Hematopoietic multipotent progenitor cell treated with erythropoietin and hydrocortisone succinate and interleukin-3 and kit ligand, for 17 days (in vitro differentiated cells): Measurements from ENCODE around the gene KIAA1328.
"Not testable (repeated sequence)": the region's sequence is repeated elsewhere in the genome, so short reads cannot be mapped to it uniquely, and the experiment has no call there.

Source experiments
- DNase-seq: peaks from one replicate; pipeline ENCODE4 v3.0.0-alpha.2; 2015; ENCODE audit warnings: low spot score

KIAA1328 gene

DNA sequence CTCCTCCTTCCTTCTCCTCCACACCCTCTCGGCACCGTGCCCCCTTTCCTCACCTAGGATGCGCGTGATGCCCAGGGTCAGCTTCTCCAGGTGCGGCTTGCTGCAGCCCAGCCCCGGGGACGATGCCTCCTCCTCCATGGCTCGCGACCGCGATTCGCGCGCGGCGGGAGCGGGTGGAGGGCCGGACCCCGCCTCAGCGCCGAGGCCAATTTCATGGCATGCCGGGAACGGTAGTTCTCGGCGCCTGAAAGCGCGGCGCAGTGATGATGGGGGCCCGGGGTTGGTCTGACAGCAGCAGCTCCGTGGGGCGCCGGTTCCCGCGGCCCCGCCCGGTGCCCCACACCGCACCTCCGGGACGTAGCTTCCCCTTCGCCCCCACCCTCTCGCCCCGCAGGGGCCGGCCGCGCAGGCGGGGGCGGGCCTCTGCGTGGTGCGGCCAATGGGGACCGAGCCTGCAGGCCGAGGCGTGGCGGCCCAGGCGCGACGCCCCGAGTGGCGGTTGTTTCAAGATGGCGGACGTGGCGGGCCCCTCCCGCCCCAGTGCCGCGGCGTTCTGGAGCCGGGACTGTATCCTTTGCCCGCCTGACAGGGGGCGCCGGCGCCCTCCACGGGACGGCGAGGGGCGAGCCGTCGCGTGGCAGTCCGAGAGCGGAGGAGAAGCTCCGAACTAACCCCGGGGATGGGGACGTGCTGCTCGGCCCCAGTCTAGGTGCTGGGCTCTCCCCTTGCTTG, at the start of gene KIAA1328, which contains the start of gene TPGS2:
Gene KIAA1328 (plus strand): TSS at position 498 of the 732 bp plus-strand sequence. CDS start 12 bp downstream, at position 510.
Gene TPGS2 (minus strand): TSS at position 373 of the 732 bp plus-strand sequence. CDS start 235 bp downstream, at position 138.
- DNase-seq, result peak; percentile 90

DNA sequence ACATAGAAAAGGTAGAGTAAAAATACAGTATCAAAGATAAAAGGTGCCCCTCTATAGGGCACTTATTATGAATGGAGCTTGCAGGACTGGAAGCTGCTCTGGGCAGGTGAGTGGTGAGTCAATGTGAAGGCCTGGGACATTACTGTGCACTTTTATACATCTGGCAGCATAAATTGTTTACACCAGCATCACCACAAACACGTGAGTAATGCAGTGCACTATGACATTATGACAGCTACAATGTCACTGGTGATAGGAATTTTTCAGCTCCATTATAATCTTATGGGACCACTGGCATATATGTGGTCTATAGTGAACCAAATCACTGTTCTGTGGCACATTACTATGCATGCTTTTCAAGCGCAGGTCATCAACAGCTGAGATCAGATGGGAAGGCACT, 48.2 kb upstream of the KIAA1328 start:
- no peak for DNase-seq

DNA sequence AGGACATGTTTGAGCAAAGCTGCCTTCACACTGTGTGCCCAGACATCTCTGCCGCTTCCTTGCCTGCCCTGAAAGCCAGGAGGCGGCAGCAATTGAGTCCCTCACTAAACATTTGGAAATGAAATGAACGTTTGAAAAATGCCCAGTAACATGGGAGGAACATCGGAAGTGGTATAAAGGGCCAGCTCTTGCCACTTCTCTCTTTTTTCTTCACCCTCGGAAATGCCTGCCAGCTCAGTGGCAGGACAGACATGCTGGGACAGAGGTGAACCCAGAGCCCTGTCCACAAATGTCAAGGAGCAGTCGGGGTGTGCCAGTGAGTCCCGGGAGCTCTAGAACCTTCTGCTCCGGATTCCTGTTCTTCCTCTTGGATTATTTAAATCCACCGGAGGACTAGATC, 46.2 kb upstream of the KIAA1328 start:
- no peak for DNase-seq

DNA sequence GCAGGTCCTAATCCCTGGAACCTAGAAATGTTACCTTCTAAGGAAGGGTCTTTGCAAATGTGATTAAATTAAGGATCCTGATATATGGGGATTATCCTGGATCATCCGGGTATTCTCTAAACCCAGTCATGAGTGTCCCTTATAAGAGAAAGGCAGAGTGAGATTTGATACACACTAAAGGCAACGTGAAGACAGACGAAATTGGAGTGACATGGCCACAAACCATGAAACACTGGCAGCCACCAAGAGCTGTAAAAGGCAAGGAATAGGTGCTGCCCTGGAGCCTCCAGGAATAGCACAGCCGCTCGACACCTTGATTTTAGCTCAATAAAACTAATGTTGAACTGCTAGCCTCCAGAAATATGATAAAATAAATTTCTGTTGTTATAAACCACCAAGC, 45.1 kb upstream of the KIAA1328 start:
- DNase-seq, result no peak

DNA sequence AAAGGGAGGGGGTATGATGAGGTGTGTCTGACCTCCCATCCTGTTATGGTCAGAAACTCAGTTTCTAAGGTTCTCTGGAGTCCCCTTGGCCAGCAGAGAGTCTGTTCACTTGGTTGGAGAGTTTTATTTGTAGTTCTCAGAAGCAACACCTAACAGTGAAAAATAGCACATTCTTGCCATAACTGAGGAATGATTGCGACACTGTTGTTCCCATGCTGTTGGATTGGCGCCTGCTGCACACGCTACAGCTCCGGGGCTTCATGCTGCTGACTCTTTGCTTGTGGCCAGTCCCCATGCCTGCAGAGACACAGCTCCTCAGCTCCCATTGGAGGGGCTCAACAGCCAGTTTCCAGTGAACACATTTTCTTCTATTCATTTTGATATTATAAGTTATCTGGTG, 42.2 kb upstream of the KIAA1328 start:
- no peak for DNase-seq

DNA sequence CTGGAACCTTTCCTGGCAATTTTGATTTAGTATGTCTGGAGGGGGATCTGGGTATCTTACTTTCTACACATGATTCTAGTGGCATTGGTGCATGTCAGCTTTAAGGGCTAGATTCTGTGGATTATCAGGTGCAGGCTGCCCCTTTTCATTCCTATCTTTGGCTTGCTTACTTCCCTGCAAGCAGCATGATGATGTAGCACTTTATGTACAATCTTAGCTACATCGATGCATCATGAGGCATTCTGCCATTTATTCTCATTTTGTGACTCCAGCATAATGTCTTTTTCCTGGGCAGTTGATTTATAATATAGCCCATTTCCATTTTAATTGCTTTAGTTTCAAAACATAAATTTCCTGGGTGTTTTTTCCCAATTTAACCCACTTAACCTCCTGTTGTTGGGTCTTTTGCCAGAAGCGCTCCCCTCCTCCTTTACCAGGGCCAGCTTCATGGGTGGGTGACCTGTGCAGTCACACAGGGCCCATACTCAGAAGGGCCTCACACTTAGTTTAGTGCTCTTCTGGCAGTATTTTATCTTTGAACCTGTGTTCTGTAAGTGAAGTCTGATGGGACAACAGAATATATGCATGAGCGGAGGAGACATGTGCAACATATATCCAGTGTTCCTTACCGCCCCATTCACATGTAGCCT, 36.2 kb upstream of the KIAA1328 start:
- no peak for DNase-seq

DNA sequence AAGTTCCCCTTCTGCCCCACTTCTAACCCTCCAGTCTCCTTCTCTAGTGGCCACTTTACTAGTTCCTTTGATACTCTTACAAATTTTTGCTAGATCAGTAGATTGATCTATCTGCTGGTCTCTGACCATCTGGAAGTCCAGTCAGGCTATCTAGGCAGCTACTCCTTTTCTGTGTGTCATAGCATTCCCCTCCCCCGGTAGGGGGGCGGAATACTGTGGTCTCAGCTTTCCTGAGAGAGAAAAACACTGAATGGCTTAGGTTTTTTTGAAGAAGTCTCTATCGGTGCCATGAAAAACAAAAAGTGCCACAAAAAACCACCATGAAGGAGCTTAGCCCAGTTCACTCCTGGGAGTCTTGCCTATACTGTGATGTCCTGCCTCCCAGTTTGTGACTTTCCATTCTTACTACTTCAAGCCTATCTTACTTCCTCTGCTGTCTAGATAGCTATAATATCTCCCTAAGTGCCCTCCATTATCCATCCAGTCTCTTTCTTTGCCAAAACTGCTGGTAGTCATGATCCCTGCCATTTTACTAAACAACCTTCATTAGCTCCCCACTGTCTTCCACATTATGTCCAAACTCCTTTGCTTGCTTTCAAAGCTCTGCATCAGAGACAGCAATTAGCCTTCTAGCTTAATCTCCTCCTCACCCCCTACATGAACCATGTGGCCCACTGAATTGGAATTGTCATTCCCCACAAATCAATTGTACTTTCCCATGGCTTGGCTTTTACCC, 30.0 kb upstream of the KIAA1328 start:
- no peak for DNase-seq

DNA sequence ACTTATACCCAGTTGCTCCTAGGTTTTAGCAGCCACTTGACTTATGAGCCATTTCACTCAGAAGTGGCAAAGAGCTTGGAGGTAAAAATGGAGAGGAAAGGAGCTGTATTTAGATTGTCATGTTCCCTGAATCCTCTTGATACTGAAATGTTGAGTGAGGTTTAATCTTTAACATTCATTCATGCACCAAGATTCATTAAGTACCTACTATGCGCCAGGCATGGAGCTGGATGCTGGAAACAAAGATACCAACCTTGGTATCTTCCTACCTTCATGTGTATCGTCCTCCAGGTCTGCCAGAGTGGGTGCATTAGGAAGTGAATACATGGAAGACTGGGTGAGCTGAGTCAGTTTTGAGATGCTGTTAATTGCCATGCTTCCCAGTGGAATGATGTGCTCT, 23.8 kb upstream of the KIAA1328 start:
- no peak for DNase-seq

DNA sequence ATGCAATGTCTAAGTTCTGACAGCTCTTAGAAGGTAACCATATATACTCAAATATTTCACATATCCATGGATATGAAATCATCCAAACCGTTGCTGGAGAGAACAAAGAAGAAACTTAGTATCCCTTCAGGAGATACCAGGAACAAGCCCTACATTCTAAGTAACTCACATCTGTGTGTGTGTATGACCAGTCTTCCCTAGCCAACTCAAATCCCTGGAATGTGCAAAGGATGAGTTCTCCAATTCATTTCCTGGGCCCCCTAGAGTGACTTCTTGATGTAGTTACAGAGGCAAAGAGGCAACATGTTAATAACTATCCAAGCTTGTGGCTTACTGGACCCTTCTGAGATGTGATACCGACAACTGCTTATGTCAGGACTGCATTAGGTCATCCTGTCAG, 20.2 kb upstream of the KIAA1328 start:
- no peak for DNase-seq

DNA sequence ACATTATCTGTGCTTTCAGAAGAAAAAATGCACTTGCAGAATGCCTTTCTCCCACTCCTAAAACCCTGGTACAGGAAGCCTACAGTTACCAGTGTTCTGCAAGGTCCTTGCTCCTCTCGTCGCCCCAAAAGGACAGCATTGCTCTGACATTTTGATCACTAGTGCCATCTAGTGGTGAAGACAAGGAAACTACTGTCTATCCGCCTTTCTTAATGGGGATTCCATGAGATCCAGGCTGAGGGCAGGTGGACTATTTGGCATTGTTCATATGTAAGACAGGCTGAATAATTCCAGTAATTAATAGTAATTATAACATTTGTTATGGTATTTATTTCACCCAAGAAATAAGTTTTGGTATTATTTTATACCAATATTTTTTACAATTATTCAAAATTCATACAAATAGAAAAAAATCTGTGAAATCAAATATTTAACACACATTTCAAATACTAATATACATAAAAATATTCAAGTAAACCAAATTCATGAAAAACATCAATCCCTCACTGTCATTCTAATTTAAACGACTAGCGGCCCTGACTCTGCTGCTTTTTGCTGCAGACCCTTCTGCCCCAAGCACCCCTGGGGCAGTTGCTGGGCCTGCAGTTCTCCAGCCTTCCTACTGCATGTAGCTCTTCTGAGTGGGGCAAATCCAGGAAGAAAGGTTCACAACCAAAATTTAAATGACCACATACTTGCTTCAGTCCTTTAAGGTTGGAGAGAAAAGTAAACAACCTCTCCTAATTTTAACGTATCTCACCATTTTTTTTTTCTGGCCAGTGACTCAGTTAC, 19.1 kb upstream of the KIAA1328 start:
- DNase-seq, result peak; percentile 82

DNA sequence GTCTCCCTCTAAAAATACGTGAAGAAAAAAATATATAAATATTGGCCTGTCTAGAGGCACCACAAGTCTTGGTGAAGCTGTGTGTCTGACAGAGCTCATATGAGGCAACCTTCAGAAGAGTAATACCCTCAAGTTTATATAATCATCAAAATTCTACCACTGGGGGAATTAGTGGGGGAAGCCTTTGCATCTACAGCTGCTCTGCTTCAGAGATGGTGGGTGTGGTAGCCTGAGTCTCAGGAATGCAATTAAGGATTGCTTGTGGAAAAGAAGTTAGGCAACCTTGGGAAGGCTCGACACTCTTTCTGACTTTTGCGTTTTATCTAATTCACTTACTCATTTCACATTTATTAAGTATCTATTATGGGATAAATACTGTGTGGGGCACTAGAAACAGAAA, 17.5 kb upstream of the KIAA1328 start:
- no peak for DNase-seq

DNA sequence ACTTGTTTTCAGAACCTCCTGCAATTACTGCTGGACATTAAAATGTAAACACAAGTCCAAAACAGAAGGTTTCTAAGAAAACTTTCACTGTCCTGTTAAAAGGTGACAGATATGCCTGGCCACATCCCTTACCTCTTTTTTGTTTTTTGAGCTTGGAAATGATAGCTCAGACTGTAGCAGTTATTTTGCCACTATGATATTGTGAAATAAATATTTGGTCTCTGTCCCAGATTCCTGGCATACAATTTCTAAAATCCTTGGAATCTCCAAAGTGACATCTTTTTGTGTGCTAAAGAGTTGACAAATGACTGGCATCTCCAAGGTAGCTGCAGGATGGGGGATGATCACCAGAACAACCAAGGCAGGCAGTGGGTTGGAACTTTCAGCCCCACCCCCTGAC, 17.0 kb upstream of the KIAA1328 start:
- no peak for DNase-seq

DNA sequence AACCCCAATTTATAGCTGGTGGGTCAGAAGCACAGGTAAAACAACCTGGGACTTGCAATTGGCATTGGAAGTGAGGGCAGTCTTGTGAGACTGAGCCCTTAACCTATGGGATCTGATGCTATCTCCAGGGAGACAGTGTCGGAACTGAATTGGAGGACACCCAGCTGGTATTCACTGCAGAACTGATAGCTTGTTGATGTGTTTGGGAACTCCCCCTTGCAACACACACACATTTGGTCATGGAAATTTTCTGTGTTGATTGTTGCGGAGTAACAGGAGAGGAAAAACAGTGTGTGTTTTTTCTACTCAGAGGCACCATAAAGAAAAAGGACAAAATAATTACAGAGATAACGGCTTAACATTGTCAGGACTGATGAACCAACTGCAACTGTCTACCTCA, 16.2 kb upstream of the KIAA1328 start:
- peak; percentile 46 for DNase-seq

DNA sequence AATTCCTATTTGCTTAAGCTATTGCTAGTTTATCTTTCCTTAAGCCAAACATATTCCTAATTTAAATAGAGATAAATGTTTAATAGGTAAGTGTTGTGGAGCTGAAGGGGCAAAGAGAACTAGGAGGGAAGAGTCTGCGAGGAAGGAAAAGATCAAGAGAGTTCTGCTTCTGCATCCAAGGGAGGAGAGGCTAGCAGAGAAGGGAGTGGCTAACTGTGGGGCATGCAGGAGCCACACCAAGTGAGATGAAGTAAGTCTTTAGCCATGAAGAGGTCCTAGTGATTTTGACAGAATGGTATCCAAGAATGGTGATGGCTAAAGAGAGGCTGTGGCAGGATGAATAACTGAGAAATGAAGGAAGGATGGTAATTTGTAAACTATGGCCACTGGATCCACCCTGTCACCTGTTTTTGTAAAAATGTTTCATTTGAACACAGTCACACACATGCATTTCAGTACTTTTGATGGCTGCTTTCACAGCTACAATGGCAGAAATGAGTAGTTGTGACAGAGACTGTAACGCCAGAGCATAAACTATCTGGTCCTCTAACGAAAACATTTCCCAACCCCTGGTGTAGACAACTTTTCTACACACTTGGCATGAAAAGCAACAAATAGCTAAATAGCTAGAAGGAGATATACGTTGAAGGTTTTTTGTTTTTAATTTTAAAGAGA, 15.7 kb upstream of the KIAA1328 start:
- peak; percentile 50 for DNase-seq

DNA sequence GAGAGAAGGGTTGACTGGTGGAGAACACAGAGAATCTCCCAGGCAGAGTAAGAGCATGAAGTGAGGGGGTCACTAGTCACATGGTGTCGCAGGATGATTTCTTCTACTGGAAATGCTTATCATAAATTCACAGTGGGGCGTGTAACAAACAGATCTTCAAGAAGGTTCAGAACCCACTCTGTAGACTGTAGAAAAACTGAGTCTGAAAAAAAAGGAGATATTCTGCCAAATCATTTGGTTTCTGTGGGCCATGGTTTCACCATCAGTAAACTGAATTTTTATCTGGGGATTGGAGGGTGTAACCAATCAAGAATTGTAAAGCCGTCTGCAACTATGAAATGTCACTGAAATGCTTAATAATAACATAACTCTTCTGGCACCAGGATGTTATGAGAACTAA, 15.1 kb upstream of the KIAA1328 start:
- peak; percentile 64 for DNase-seq

DNA sequence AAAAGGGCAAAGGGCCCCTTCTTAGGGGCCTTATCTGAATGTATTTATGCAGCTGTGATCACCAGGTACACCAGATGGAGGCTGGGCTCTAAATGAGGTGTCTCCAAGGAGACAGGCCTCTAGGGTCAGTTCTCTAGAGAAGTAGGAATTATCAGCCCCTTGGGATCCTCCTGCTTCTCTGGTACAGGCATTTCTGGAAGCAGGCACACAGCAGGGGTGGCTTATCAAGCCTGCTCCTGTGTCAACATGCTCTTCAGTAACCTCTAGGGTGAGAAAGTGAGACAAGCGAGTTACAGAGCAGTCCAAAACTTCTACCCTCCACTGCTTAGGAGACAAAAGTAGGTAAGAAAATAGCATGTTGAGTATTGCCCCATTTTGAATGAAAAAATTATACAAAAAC, 13.9 kb upstream of the KIAA1328 start:
- DNase-seq, result peak; percentile 60

DNA sequence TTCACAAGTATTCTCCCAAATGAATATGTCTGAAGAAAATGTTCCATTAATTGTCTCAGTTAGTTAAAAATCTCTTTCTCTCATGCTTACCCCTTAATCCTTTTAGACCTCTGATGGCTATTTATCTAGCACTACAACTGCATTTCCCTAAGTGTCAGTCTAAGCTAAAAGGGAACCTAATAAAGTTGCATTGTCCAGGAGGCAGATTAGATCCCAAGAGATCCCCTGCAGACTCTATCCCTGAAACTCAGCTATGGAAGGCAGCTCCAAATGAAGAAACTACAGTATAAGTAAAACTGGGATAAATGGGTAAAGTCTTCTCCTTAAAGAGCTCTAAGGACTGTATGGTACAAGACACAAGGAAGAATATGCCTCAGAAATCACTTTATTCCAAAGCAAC, 12.8 kb upstream of the KIAA1328 start:
- DNase-seq, result not testable (repeated sequence)

DNA sequence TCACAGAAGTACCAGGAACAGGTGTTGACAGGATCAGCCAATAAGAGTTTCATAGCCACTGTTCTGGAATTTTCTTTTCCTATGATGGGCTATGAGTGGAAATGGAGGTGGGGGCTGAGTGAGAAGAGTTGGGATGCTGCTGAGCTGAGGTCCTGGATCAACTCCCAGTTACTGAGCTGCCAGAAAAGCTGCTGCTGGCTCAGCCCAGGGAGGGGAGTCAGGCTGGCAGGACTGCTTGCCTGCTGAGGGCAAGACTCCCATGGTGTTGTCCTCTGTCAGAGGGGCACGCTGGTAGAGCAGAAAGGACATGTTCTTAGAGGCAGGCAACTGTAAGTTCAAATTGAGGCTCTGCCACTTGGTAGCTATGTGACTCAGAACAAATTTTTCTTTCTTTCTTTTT, 11.9 kb upstream of the KIAA1328 start:
- no peak for DNase-seq

DNA sequence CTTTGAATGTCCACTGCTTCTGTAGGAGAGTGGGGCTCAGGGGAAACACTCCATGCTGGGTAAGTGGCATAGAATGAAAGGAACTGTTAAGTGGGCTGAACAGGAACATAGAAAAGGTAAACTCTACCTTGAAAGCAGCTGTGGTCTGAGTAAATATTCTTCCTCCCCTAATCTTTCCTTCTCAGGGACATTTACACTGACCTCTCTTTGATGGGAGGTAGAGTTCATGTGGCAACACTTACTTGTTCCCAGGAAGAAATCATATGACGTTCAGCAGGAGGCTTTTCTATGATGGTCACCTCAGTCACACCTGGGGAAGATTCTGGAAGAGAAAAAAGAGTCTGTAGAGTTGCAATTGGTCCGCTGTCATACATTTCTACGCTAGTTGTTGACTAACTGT, 10.3 kb upstream of the KIAA1328 start:
- DNase-seq, result no peak

DNA sequence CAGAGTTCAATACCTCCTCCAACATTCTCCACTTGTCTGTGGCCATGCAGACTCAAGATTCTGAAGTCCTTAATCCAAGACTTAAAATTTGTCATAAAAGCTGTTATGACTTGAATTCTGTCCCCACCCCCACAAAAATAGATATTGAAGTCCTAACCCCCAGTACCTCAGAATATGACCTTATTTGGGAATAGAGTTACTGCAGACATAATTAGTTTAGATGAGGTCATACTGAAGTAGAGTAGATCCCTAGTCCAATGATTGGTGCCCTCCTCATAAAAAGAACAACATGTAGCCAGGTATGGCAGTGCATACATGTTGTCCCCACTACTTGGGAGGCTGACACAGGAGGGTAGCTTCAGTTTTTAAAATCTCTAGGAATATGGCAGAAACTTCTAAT, 9.3 kb upstream of the KIAA1328 start:
- DNase-seq, result no peak

DNA sequence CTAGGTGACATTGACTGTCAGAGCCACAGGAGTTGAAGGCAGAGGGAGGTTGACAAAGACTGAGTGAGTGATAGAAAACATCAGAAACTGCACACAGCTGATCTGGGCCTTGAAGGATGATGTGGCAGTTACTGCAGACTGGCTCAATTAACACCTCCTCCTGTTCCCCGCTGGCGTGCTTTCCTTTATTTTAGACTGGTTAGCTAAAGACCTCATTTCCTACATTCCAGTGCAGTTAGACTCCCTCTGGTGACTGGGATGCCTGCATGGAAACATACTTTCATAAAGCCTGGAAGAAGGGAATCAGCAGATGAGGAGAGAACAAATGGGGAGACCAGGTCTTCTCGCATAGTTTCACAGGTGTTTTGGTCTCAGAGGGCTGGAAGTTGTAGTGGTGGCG, 7.2 kb upstream of the KIAA1328 start:
- DNase-seq, result no peak

DNA sequence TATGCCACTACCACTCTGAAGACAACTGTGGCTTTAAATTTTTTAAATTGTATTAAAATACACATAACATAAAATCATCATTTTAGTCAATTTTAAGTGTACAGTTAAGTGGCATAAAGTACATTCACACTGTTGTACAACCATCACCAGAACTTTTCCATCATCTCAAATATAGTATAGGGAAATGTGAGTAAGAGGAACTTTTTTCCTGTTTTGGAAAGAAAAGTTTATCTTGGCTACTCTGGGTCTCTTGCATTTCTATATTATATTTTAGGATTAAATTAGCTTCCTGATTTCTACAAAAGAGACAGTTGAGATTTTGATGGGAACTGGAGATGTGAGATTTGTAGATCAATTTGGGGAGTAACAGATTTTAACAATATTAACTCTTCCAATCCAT, 3.4 kb upstream of the KIAA1328 start:
- no peak for DNase-seq
